ENCODE data around the gene DLX3.

DNA sequence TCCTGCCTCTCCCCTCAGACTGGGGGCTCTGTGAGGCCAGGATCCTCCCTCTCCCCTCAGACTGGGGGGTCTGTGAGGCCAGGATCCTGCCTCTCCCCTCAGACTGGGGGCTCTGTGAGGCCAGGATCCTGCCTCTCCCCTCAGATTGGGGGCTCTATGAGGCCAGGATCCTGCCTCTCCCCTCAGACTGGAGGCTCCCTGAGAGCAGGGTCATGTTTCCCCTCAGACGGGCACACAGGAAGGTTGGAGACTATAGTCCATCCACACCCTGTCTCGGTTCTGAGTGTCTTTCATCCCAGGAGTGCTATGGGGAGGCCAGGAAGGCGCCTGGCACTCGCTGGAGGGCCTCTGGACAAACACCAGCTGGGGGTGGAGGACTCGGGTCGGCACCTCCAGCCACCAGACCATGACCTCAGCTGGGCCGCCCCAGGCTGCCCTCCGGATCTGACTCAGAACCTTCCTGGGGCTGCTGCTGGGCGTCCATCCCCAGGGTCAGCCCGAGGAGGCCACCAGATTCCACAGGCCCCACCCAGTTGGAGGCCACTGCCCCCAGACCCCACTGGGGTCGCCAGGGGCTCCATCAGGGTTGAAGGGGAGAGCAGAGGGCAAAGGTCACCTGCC is 48.0 kb downstream of the DLX3 start:
- TF ChIP-seq EZH2 (IDR thresholded peaks at IDR 0.05) (no peak), CTCF (IDR thresholded peaks at IDR 0.05) (no peak), EZH2phosphoT487 (IDR thresholded peaks at IDR 0.05) (no peak)

Measured in neural progenitor cell (in vitro differentiated cells).